ENCODE measurements around the gene S1PR3. TPM values are rescaled to one million over a fixed set of nuclear protein-coding genes. Genes with fewer than 3 reads are reported as not detected.

S1PR3 gene
- total and polyA plus RNA-seq, 9 of the 15 experiments (the other 6 are each of a cell fraction or from before 2014, with no cell fraction given), result 0.03 to 2.0 (median 0.29) TPM

GRCh38 chr9:89013660-89014059 is 22.4 kb downstream of the S1PR3 start (continued):
- TF ChIP-seq, protein P1, sequence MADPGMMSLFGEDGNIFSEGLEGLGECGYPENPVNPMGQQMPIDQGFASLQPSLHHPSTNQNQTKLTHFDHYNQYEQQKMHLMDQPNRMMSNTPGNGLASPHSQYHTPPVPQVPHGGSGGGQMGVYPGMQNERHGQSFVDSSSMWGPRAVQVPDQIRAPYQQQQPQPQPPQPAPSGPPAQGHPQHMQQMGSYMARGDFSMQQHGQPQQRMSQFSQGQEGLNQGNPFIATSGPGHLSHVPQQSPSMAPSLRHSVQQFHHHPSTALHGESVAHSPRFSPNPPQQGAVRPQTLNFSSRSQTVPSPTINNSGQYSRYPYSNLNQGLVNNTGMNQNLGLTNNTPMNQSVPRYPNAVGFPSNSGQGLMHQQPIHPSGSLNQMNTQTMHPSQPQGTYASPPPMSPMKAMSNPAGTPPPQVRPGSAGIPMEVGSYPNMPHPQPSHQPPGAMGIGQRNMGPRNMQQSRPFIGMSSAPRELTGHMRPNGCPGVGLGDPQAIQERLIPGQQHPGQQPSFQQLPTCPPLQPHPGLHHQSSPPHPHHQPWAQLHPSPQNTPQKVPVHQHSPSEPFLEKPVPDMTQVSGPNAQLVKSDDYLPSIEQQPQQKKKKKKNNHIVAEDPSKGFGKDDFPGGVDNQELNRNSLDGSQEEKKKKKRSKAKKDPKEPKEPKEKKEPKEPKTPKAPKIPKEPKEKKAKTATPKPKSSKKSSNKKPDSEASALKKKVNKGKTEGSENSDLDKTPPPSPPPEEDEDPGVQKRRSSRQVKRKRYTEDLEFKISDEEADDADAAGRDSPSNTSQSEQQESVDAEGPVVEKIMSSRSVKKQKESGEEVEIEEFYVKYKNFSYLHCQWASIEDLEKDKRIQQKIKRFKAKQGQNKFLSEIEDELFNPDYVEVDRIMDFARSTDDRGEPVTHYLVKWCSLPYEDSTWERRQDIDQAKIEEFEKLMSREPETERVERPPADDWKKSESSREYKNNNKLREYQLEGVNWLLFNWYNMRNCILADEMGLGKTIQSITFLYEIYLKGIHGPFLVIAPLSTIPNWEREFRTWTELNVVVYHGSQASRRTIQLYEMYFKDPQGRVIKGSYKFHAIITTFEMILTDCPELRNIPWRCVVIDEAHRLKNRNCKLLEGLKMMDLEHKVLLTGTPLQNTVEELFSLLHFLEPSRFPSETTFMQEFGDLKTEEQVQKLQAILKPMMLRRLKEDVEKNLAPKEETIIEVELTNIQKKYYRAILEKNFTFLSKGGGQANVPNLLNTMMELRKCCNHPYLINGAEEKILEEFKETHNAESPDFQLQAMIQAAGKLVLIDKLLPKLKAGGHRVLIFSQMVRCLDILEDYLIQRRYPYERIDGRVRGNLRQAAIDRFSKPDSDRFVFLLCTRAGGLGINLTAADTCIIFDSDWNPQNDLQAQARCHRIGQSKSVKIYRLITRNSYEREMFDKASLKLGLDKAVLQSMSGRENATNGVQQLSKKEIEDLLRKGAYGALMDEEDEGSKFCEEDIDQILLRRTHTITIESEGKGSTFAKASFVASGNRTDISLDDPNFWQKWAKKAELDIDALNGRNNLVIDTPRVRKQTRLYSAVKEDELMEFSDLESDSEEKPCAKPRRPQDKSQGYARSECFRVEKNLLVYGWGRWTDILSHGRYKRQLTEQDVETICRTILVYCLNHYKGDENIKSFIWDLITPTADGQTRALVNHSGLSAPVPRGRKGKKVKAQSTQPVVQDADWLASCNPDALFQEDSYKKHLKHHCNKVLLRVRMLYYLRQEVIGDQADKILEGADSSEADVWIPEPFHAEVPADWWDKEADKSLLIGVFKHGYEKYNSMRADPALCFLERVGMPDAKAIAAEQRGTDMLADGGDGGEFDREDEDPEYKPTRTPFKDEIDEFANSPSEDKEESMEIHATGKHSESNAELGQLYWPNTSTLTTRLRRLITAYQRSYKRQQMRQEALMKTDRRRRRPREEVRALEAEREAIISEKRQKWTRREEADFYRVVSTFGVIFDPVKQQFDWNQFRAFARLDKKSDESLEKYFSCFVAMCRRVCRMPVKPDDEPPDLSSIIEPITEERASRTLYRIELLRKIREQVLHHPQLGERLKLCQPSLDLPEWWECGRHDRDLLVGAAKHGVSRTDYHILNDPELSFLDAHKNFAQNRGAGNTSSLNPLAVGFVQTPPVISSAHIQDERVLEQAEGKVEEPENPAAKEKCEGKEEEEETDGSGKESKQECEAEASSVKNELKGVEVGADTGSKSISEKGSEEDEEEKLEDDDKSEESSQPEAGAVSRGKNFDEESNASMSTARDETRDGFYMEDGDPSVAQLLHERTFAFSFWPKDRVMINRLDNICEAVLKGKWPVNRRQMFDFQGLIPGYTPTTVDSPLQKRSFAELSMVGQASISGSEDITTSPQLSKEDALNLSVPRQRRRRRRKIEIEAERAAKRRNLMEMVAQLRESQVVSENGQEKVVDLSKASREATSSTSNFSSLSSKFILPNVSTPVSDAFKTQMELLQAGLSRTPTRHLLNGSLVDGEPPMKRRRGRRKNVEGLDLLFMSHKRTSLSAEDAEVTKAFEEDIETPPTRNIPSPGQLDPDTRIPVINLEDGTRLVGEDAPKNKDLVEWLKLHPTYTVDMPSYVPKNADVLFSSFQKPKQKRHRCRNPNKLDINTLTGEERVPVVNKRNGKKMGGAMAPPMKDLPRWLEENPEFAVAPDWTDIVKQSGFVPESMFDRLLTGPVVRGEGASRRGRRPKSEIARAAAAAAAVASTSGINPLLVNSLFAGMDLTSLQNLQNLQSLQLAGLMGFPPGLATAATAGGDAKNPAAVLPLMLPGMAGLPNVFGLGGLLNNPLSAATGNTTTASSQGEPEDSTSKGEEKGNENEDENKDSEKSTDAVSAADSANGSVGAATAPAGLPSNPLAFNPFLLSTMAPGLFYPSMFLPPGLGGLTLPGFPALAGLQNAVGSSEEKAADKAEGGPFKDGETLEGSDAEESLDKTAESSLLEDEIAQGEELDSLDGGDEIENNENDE (IDR thresholded peaks at IDR 0.05; ENCODE audit: low read depth, low read length), result no peak
- no peak for TF ChIP-seq MCM3 (IDR thresholded peaks at IDR 0.05)
- TF ChIP-seq NBN (IDR thresholded peaks at IDR 0.05; ENCODE audit: low read depth), result no peak
